Measurements from ENCODE around the gene KIF2C.

Gene KIF2C

DNA sequence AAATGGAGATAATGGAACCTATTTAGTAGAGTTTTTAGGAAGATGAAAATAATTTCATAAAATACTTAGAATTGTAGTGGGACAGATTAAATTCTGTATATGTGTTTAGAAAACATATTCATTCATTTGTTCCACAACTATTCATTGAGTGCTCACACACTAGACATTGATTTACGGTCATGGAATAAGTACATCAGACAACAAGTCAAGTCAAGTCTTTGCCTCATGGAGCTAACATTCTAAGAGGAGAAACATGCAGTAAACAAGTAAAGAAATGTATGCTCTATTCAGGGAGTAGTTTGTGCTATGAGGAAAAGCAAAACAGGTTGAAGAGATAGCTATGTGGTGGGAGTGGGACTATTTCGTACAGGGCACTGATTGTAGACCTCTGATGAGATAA, 77.7 kb downstream of the KIF2C start:
- DNase-seq: no peak
